Measurements from ENCODE around the gene CNTN1. TPM values are rescaled to one million over a fixed set of nuclear protein-coding genes. Genes with fewer than 3 reads are reported as not detected.

Gene CNTN1
- total and polyA plus RNA-seq, 11 donors, result 0.01 to 0.66 (median 0.20) TPM; not detected in 2

GRCh38 chr12:41018010-41018409, 325.8 kb downstream of the CNTN1 start:
- Histone ChIP-seq H3K4me1 (no peaks in the 10 kb centered on the region), H3K27ac (no peak overlapping the region), H3K9me3 (no peaks in the 10 kb centered on the region), H3K4me3 (no peak overlapping the region), H3K27me3 (no peaks in the 10 kb centered on the region), H3K36me3 (no peaks in the 10 kb centered on the region)
- intact Hi-C loops (cut with DNase I), result no loop called here
- WGBS, 4 donors, result 83 to 94% (median 89%) methylated on average over 5 of the region's 5 CpGs
- TF ChIP-seq, protein P1, sequence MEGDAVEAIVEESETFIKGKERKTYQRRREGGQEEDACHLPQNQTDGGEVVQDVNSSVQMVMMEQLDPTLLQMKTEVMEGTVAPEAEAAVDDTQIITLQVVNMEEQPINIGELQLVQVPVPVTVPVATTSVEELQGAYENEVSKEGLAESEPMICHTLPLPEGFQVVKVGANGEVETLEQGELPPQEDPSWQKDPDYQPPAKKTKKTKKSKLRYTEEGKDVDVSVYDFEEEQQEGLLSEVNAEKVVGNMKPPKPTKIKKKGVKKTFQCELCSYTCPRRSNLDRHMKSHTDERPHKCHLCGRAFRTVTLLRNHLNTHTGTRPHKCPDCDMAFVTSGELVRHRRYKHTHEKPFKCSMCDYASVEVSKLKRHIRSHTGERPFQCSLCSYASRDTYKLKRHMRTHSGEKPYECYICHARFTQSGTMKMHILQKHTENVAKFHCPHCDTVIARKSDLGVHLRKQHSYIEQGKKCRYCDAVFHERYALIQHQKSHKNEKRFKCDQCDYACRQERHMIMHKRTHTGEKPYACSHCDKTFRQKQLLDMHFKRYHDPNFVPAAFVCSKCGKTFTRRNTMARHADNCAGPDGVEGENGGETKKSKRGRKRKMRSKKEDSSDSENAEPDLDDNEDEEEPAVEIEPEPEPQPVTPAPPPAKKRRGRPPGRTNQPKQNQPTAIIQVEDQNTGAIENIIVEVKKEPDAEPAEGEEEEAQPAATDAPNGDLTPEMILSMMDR (IDR thresholded peaks at IDR 0.05), result no peak
- no peak for TF ChIP-seq POLR2A (IDR thresholded peaks at IDR 0.05)
- DNase-seq (no peak), ATAC-seq (no peak)

DNA sequence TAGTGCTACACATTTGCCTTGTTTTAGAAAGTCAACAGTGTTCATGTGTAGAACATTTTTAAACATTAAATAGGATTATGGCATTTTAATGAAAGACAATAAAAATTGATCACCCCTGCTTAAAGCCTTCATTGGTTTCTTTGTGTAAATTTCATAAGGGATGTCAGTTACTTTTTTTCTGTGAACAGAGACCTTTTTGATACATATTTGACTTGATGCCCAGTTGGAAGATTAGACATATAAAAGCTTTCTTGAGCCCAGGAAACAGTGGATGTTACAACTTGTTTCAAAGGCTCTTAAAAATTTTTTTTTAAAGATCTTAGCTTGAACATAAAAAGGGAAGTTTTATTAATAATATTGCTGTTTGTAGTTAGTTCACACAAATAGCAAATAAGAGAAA, 327.2 kb downstream of the CNTN1 start:
- no peaks in the 10 kb centered on the region for H3K4me1 ChIP-seq
- H3K36me3 ChIP-seq, result no peaks in the 10 kb centered on the region
- H3K9me3 ChIP-seq, result no peaks in the 10 kb centered on the region
- intact Hi-C loops (cut with DNase I), result no loop called here
- H3K27ac ChIP-seq, result no peak overlapping the region
- TF ChIP-seq, protein P1 (IDR thresholded peaks at IDR 0.05), result no peak
- no peak for TF ChIP-seq POLR2A (IDR thresholded peaks at IDR 0.05)
- no peak for ATAC-seq
- no peaks in the 10 kb centered on the region for H3K27me3 ChIP-seq
- H3K4me3 ChIP-seq, result no peak overlapping the region
- no peak for DNase-seq

- no peaks in the 10 kb centered on the region for H3K36me3 ChIP-seq
- 20 to 37% (median 28%) methylated on average over 1 of the region's 1 CpG for WGBS, 4 donors
- intact Hi-C loops (cut with DNase I), result no loop called here
- H3K27ac ChIP-seq, result no peak overlapping the region
- DNase-seq, result no peak
- H3K9me3 ChIP-seq, result no peaks in the 10 kb centered on the region
- no peaks in the 10 kb centered on the region for H3K27me3 ChIP-seq
- no peaks in the 10 kb centered on the region for H3K4me1 ChIP-seq
- TF ChIP-seq POLR2A (IDR thresholded peaks at IDR 0.05), result no peak
- TF ChIP-seq, protein P1 (IDR thresholded peaks at IDR 0.05), result no peak
- ATAC-seq, result no peak
- no peak overlapping the region for H3K4me3 ChIP-seq
Observed at GRCh38 chr12:41023836-41024235, 331.6 kb downstream of the CNTN1 start.

- Histone ChIP-seq H3K27me3 (no peaks in the 10 kb centered on the region), H3K4me1 (no peaks in the 10 kb centered on the region), H3K27ac (no peak overlapping the region), H3K9me3 (no peaks in the 10 kb centered on the region), H3K4me3 (no peak overlapping the region), H3K36me3 (no peaks in the 10 kb centered on the region)
- intact Hi-C loops (cut with DNase I), result no loop called here
- 75 to 93% (median 88%) methylated on average over 1 of the region's 1 CpG for WGBS, 4 donors
- ATAC-seq (no peak), DNase-seq (no peak)
- TF ChIP-seq, protein P1 (IDR thresholded peaks at IDR 0.05), result no peak
- TF ChIP-seq POLR2A (IDR thresholded peaks at IDR 0.05), result no peak
Observed at GRCh38 chr12:41026151-41026550, 333.9 kb downstream of the CNTN1 start.
